NCI-H526 (cell line): Measurements from ENCODE around the gene MIGA1.
"Not testable (repeated sequence)": the region's sequence is repeated elsewhere in the genome, so short reads cannot be mapped to it uniquely, and the experiment has no call there.

Experiments used
- DNase-seq, 2 experiments: peaks; one replicate each; lab custom pipeline; 2025; lab: John Stamatoyannopoulos, UW

Gene MIGA1

DNA sequence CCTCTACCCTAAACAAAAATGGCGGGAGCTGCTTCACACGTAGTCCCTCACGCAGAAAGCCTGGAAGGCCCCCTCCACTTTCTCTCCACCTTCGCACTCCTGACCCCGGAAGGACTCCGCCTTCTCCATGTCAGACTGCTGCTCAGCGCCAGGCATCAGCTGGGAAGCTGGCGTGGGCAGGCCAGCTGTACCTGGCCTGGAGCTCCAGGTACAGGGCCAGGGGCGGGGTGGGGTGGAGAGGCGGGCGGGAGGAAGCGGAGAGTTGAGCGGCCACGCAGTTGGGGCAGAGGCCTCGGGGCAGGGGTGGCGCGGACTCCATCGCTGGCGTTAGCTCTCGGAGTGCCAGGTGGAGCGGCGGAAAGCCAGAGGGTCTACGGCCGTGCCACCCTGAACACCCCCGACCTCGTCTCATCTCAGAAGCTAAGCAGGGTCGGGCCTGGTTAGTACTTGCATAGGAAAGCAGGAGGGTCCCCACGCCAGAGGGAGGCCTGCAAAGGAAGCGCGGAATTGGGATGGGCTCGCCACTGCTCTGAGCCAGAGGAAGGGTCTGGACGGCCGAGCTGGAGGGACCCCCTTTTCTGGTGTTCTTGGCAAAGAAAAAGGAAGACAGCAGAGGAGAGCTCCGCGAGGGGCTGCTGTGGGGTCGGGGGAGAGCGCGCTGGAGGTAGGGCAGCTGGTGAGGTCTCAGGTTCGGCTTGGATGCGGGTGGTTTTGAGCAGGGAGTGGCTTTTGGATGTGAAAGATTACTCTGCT is at the start of gene MIGA1:
TSS of gene MIGA1 (plus strand) at position 121 of the 753 bp plus-strand sequence. CDS start 3,604 bp downstream, outside the sequence.
- peak; percentile 92 to 95 for DNase-seq

DNA sequence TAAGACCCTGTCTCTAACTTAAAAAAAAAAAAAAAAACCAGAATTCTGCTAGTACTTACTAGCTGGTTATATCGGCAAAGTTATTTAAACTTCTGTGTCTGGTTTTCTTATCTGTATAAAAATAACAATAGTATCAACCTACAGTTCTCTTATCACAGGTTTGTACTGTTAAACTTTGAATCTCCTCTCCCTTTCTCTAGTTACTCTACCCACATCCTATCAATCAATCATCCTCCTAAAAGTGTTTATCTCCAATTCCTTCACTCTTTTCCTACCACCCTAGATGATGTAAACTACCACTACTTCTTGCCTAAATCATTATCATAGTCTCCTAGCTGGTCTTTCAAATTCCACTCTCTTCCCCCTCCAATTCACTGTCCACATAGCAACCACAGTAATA is 47.4 kb upstream of the MIGA1 start:
- DNase-seq = no peak

GRCh38 chr1:77739235-77739634 is 40.2 kb upstream of the MIGA1 start:
- DNase-seq = no peak

GRCh38 chr1:77741316-77741715 is 38.1 kb upstream of the MIGA1 start:
- DNase-seq = no peak

DNA sequence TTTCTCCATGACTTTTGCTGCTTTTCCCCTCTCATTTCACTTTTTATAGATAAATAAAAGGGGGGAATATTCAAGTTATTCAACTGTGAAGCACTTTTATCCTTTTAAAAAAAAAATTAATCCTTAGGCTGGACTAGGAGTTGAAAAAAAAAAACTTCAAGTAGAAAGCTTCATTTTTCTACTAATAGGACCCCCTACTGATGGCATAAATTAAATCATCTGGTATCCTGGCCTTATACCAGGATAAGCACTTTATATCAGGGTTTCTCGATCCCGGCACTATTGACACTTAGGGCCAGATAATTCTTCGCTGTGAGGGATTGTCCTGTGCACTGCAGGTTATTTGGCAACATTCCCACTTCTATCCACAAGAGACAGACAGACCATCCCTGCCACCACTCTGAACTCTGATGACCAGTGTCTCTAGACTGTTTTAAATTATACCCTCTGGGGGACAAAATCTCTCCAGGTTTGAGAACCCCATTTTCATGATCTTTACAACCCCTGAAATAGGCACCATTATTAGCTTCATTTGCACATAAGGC is 37.4 kb upstream of the MIGA1 start:
- DNase-seq = no peak

GRCh38 chr1:77744576-77744975 is 34.9 kb upstream of the MIGA1 start:
- DNase-seq = no peak

GRCh38 chr1:77749489-77749888 is 30.0 kb upstream of the MIGA1 start:
- not testable (repeated sequence) for DNase-seq

DNA sequence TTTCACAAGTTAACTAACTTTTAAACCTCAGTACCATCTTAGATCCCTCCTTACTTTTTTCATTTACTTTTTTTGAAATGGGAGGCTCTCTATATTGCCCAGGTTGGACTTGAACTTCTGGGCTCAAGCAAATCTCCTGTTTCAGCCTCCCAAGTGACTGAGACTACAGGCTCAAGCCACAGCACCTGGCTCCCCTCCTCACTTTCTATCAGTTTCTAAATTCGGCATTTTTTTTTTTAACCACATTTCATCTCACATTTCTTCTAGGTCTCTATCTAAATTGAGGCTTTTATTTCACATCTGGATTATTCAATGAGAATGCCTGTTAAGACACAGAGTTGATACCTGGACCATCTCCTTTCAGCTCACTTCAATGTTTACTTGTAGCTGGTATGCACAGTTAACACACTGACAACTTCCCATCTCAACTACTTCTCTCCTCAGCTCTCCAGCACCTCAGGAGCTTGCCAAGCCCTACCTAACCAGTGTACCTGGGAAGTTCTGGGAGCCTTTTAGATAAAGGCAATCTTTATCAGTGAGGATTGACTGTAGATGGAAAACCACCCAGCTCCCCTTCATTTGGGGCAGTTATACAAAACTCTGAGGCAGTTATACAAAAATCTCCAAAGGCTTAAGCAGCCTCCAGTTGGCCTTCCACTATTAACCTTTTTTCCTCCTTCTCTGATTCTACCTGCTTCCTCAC is 23.2 kb upstream of the MIGA1 start:
- no peak for DNase-seq

GRCh38 chr1:77757066-77757584 is 22.3 kb upstream of the MIGA1 start:
- DNase-seq = no peak

GRCh38 chr1:77757603-77758002 is 21.8 kb upstream of the MIGA1 start:
- no peak for DNase-seq

- peak; percentile 70 to 95 for DNase-seq
Observed at GRCh38 chr1:77759071-77760028, 20.1 kb upstream of the MIGA1 start, which contains the start of gene USP33. USP33 (minus strand) TSS chr1:77759852; CDS start chr1:77741697, 18,155 bp downstream.

DNA sequence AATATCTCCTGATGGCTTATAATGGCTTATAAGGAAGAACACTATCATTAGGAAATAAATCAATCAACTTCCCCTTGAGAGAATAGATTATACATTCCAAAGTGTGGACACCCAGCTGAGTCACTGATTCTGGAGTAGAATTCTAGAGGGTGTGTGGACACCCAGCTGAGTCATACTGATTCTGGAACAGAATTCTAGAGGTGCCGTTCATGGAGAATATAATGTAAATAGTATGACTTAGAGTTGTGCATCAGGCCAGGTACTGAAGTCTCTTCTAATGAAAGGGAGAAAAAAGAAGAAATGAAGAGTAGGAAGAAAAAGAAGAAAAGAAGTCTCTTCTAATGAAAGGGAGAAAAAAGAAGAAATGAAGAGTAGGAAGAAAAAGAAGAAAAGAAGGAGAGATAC is 17.4 kb upstream of the MIGA1 start:
- DNase-seq = no peak

DNA sequence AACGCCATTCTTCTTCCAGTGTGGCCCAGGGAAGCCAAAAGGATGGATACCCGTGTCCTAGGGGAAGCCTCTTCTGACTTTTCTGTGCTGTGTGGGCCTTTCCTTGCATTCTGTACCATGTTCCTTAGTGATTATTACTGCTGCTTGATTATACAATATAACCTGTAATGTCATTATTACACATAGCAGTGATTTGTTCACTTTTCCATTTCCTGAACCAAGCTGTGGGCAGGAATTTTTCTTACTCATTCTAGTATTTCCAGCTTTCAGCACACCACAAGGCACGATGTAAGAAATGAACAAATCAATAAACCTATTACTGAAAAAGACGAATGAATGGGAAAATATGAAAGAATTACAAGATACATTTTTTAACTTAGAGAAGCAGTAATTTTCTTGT is 11.4 kb upstream of the MIGA1 start:
- DNase-seq = no peak

GRCh38 chr1:77776007-77776700 is 3.3 kb upstream of the MIGA1 start:
- no peak for DNase-seq

DNA sequence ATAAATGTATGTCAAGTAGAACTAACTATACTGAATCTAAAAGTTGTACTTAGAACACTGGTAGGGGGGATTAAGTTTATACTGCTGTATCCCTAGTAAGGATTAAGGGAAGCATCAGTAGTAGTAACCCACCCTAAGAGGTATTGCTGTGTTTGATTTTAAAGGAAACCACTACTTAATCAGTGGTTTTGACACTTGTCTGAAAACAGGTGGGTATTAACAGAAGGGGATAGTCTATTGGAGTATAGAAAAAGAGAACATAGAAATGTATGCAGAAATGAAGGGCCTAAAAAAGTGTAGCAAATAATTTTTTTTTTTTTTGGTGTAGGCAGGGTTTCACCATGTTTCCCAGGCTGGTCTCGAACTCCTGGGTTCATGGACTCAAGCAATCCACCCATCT is 2.2 kb downstream of the MIGA1 start:
- no peak for DNase-seq

DNA sequence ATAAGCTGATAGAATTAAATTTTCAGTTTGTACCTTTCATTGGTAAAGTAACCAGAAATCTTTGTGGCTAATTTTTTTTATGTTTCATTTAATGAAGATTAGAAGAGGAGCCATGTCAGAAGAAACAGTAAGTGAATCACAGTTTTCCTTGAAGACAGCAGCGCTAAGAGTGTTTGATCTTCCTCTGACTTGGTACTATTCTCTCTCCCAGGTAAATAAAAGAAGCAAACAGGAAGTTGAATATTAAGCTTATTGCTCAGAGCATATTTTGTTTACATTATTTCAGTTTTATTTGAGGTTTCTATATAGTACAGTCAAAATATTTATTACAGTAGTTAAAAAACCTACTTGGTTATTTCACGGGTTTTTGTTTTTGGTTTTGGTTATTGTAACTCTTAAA is 3.7 kb downstream of the MIGA1 start:
- no peak for DNase-seq

GRCh38 chr1:77786093-77786741 is 6.8 kb downstream of the MIGA1 start:
- not testable (repeated sequence) for DNase-seq

DNA sequence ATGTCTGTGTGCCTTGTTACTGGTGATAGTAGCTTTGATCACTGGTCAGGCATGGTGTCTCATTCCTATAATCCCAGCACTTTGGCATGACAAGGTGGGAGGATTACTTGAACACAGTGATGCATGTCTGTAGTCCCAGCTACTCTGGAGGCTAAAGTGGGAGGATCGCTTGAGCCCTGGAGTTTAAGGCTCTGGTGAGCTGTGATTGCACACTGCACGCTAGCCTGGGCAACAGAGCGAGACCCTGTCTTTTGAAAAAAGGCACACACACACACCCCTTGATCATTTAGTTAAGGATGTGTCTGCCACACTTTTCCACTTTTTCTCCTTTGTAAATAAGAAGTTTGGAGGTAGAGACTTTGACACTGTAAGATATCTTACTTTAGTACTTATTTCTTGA is 15.1 kb downstream of the MIGA1 start:
- no peak for DNase-seq

DNA sequence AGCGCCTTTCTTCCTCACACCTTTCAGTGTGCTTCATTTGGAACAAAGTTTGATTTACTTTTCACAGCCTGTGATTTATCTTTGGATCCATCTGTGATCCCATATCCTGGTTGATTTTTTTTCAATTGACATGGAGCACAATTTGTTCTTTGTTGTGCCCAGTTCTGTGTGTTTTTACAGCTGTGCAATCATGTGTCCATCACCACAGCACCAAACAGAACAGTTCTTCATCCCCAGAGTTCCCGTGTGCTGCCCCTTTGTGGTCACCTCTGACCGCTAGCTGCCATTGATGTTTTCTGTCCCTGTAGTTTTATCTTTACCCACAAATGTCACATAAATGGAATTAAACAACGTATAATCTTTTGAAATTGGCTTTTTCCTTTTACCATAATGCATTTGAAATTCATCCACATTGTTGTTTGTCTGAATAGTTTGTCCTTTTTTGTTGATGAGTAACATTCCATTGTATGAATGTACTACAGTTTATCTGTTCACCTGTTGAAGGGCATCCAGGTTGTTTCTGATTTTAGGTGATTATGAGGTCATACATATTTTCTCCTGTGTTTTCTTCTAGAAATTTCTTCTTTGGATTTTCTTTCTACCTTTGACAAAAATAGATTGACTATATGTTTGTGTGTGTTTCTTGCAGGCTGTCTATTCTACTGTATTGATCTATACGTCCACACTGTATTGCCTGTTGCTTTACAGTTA is 17.4 kb downstream of the MIGA1 start:
- no peak for DNase-seq

DNA sequence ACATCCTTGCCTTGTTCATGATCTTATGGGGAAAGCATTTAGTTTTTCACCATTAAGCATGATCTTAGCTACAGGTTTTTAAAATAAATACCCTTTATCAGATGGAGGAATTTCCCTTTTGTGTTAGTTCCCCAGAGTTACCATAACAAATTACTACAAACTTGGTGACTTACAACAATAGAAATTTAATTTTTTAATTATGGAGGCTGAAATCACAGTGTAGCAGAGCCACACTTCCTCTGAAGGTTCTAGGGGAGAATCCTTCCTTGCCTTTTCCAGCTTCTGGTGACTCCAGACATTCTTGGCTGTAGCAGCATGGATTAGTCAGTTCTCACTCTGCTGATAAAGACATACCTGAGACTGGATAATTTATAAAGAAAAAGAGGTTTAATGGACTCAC is 18.5 kb downstream of the MIGA1 start:
- no peak for DNase-seq
